ENCODE measurements around the gene TOGARAM2.

Gene TOGARAM2

DNA sequence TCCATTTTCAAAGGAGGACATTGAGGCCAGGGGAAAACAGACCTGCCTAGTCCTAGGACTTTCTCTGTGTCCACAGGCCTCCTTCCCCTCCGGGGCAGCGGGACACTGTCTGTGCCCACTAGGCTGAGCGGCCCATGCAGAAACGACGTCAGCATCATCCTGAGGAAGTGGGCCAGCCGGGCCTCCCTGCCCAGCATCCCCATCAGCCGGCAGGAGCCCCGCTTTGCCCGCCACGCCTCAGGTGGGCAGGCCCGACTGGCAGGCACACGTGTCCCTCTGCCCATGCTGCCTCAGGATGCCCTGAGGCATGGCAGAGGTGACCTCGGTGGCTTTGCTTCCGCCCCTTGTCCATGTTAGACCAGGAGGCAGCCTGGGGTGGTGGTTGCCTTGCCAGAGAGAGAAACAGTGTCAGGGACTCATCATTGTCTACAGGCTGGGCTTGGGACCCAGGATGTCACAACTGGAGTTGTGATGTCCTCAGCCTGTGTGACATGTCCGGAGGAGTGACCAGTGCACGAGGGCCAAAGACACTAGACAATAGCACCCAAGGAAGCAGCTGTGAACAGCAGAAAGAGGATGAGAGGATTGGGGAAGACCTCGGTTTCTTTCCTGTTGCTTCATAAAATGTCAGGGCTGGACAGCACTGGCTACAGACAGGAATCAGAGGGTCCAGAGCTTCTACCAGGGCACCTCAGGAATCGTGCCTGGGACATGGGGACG is 36.8 kb downstream of the TOGARAM2 start:
- H3K36me3 ChIP-seq (ENCODE audit: control insufficient read depth, insufficient read depth, low read length) = no peaks in the 10 kb centered on the region
- no peaks in the 10 kb centered on the region for H3K27me3 ChIP-seq (ENCODE audit: control insufficient read depth, insufficient read depth, low read length, poor library complexity, severe bottlenecking)
- H3K4me3 ChIP-seq (ENCODE audit: insufficient read depth, low read depth, low read length) = no peak overlapping the region
- 95 to 96% methylated on average over 19 of the region's 19 CpGs for WGBS, 2 experiments
- no peaks in the 10 kb centered on the region for H3K9me3 ChIP-seq (ENCODE audit: control insufficient read depth, low read length)
- H3K4me1 ChIP-seq (ENCODE audit: control insufficient read depth, insufficient read depth, low read length) = peaks cover 12% of the 10 kb centered on the region
- no peak overlapping the region for H3K27ac ChIP-seq (ENCODE audit: insufficient read depth, low read depth, low read length, poor library complexity, severe bottlenecking)

DNA sequence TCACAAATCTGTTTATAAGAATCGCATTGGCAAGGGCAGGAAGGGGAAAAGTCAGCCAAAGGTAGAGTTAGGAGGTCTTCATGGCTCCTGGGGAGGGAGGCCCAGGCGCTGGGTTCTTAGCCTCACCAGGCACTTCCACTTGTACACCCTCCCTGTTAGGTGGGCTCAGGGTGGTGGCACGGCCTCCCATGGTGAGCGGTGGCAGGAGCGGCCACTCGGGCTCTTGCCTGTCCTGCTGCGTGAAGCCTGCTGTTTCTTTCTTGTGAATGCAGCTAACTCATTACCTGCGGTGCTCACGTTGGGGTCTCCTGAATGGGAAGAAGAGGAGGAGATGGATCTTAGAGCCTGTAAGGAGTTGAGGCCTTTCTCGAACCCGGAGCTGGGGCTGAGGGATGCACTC is 40.8 kb downstream of the TOGARAM2 start:
- H3K36me3 ChIP-seq (ENCODE audit: control insufficient read depth, insufficient read depth, low read length) = no peaks in the 10 kb centered on the region
- H3K4me1 ChIP-seq (ENCODE audit: control insufficient read depth, insufficient read depth, low read length) = peaks cover 16% of the 10 kb centered on the region
- WGBS, 2 experiments = 93 to 94% methylated on average over 11 of the region's 11 CpGs
- H3K4me3 ChIP-seq (ENCODE audit: insufficient read depth, low read depth, low read length) = no peak overlapping the region
- no peak overlapping the region for H3K27ac ChIP-seq (ENCODE audit: insufficient read depth, low read depth, low read length, poor library complexity, severe bottlenecking)
- H3K27me3 ChIP-seq (ENCODE audit: control insufficient read depth, insufficient read depth, low read length, poor library complexity, severe bottlenecking) = no peaks in the 10 kb centered on the region
- H3K9me3 ChIP-seq (ENCODE audit: control insufficient read depth, low read length) = no peaks in the 10 kb centered on the region

DNA sequence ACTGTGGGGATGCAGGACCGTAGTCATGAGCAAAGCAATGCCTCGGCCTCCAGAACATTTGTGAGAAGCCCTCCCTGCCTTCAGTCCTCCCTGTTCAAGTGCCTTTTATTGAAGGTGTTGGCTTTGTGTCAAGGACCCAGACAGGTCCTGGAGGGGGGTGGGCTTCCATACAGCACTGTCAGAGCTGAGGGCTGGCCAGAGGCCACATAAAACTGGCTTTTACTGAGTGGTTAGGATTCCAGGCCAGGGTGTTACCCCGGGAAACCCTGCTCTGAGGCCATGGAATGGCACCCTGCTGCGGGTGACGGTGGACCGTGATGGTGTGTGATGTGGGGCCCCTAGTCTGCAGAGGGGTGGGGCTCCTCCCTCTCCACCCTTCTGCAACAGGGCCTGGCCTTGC is 41.6 kb downstream of the TOGARAM2 start:
- Histone ChIP-seq H3K4me3 (ENCODE audit: insufficient read depth, low read depth, low read length) (no peak overlapping the region), H3K4me1 (ENCODE audit: control insufficient read depth, insufficient read depth, low read length) (peaks cover 16% of the 10 kb centered on the region), H3K27me3 (ENCODE audit: control insufficient read depth, insufficient read depth, low read length, poor library complexity, severe bottlenecking) (no peaks in the 10 kb centered on the region), H3K27ac (ENCODE audit: insufficient read depth, low read depth, low read length, poor library complexity, severe bottlenecking) (peak overlapping the region; percentile 61), H3K36me3 (ENCODE audit: control insufficient read depth, insufficient read depth, low read length) (no peaks in the 10 kb centered on the region), H3K9me3 (ENCODE audit: control insufficient read depth, low read length) (no peaks in the 10 kb centered on the region)
- 54 to 69% methylated on average over 6 of the region's 6 CpGs for WGBS, 2 experiments

DNA sequence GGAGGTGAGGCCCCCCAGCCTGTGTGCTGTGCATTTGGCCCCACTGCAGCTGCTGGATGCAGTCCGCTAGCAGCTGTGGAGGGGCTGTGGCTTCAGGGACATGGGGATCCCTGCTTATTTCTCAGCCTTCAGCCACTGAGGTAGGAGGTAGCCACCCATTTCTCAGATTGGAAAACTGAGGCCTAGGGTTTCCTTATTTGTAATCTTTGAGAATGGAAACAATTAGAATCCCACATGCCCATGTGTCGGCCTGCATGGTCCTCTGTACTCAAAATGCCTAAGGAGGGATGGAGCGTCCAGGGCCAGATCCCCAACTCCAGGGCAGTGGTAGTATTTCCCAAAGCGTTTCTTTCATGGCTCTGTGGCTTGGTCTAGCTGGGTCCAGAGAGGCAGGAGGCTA is 42.1 kb downstream of the TOGARAM2 start:
- Histone ChIP-seq H3K27me3 (ENCODE audit: control insufficient read depth, insufficient read depth, low read length, poor library complexity, severe bottlenecking) (no peaks in the 10 kb centered on the region), H3K36me3 (ENCODE audit: control insufficient read depth, insufficient read depth, low read length) (no peaks in the 10 kb centered on the region), H3K4me3 (ENCODE audit: insufficient read depth, low read depth, low read length) (no peak overlapping the region), H3K9me3 (ENCODE audit: control insufficient read depth, low read length) (no peaks in the 10 kb centered on the region), H3K27ac (ENCODE audit: insufficient read depth, low read depth, low read length, poor library complexity, severe bottlenecking) (no peak overlapping the region), H3K4me1 (ENCODE audit: control insufficient read depth, insufficient read depth, low read length) (peaks cover 16% of the 10 kb centered on the region)
- 95 to 96% methylated on average over 4 of the region's 4 CpGs for WGBS, 2 experiments

DNA sequence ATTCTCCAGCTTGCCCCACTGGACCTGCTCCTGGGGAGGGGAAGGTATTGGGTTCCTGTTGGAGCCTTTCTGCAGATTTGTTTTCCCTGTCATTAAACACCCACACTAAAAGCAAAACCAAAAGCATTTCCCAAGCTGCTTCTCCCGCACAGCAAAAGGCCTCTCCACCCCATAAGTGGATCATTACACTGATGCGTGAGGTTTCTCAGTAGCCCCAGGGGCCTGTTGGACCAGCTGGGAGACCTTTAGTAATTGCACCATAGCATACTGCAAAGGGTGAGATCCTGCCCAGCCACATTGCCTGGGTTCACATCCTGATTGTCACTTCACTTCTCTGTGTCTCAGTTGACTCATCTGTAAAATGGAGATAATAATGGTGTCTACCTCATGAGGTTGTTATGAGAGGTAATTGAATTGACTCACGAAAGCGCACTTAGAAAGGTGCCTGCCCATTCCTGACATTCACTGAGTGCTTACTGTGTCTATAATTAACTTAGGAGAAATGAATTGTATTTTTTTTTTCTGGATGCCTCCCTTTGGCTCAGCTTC is 43.9 kb downstream of the TOGARAM2 start:
- Histone ChIP-seq H3K27me3 (ENCODE audit: control insufficient read depth, insufficient read depth, low read length, poor library complexity, severe bottlenecking) (no peaks in the 10 kb centered on the region), H3K27ac (ENCODE audit: insufficient read depth, low read depth, low read length, poor library complexity, severe bottlenecking) (no peak overlapping the region), H3K4me3 (ENCODE audit: insufficient read depth, low read depth, low read length) (no peak overlapping the region), H3K4me1 (ENCODE audit: control insufficient read depth, insufficient read depth, low read length) (peaks cover 16% of the 10 kb centered on the region), H3K36me3 (ENCODE audit: control insufficient read depth, insufficient read depth, low read length) (no peaks in the 10 kb centered on the region), H3K9me3 (ENCODE audit: control insufficient read depth, low read length) (no peaks in the 10 kb centered on the region)
- 81 to 83% methylated on average over 4 of the region's 4 CpGs for WGBS, 2 experiments

DNA sequence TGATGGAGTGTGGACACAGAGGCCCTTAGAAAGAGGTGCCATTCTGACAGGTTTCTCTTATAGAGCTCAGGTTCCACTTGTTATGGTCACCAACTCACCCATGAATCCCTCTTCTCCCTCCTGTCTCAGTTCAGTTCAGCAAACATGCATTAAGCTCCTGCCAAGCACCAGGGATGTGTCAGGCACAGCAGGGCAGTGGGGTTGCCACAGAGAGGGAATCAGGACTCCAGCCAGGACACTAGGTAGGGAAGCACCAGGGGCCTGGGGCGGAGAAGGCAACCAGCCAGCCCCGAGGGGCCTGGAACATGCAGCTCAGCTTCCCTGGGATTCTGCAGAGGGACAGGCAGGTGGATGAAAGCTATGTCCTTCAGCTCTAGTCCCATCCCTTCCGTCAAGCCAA is 44.6 kb downstream of the TOGARAM2 start:
- WGBS, 2 experiments = 82 to 85% methylated on average over 3 of the region's 3 CpGs
- Histone ChIP-seq H3K4me3 (ENCODE audit: insufficient read depth, low read depth, low read length) (no peak overlapping the region), H3K27me3 (ENCODE audit: control insufficient read depth, insufficient read depth, low read length, poor library complexity, severe bottlenecking) (no peaks in the 10 kb centered on the region), H3K9me3 (ENCODE audit: control insufficient read depth, low read length) (no peaks in the 10 kb centered on the region), H3K36me3 (ENCODE audit: control insufficient read depth, insufficient read depth, low read length) (no peaks in the 10 kb centered on the region), H3K27ac (ENCODE audit: insufficient read depth, low read depth, low read length, poor library complexity, severe bottlenecking) (no peak overlapping the region), H3K4me1 (ENCODE audit: control insufficient read depth, insufficient read depth, low read length) (peaks cover 16% of the 10 kb centered on the region)

DNA sequence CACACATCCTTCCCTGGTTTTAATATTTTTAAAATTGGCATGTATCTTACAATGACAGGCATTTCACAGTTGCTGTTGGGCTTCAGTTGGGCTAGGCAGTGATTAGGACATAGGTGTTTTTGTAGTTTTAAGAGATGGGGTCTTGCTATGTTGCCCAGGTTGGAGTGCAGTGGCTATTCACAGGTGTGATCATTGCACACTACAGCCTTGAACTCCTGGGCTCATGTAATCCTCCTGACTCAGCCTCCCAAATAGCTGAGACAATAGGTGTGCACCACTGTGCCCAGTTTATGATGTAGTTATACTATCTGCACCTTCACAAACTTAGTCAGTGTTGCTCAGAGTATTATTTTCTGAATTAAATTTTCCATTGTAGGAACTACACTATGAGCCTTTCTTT is 49.9 kb downstream of the TOGARAM2 start:
- Histone ChIP-seq H3K4me3 (ENCODE audit: insufficient read depth, low read depth, low read length) (no peak overlapping the region), H3K9me3 (ENCODE audit: control insufficient read depth, low read length) (no peaks in the 10 kb centered on the region), H3K27me3 (ENCODE audit: control insufficient read depth, insufficient read depth, low read length, poor library complexity, severe bottlenecking) (no peaks in the 10 kb centered on the region), H3K4me1 (ENCODE audit: control insufficient read depth, insufficient read depth, low read length) (no peaks in the 10 kb centered on the region), H3K27ac (ENCODE audit: insufficient read depth, low read depth, low read length, poor library complexity, severe bottlenecking) (no peak overlapping the region), H3K36me3 (ENCODE audit: control insufficient read depth, insufficient read depth, low read length) (no peaks in the 10 kb centered on the region)

DNA sequence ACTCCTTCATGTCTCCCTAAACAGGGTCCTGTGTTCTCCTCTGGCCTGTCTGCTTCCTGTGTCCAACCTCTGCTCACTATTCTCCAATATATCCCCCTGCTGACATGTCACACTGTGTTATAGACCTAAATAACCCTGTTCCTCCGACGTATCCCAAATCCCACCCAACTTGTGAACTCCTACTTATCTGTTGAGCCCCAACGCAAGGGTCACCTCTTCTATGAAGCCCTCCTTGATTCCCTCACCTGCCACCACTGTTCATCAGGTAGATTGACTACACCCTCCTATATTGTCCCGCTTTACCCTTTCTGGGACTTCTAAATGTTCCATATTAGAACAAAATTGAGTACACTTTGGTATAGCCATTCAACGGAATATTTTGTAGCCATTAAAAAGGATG is 51.1 kb downstream of the TOGARAM2 start:
- no peaks in the 10 kb centered on the region for H3K36me3 ChIP-seq (ENCODE audit: control insufficient read depth, insufficient read depth, low read length)
- H3K27ac ChIP-seq (ENCODE audit: insufficient read depth, low read depth, low read length, poor library complexity, severe bottlenecking) = no peak overlapping the region
- no peaks in the 10 kb centered on the region for H3K4me1 ChIP-seq (ENCODE audit: control insufficient read depth, insufficient read depth, low read length)
- no peak overlapping the region for H3K4me3 ChIP-seq (ENCODE audit: insufficient read depth, low read depth, low read length)
- WGBS, 2 experiments = 93 to 96% methylated on average over 4 to 5 of the region's 5 CpGs
- H3K9me3 ChIP-seq (ENCODE audit: control insufficient read depth, low read length) = no peaks in the 10 kb centered on the region
- H3K27me3 ChIP-seq (ENCODE audit: control insufficient read depth, insufficient read depth, low read length, poor library complexity, severe bottlenecking) = no peaks in the 10 kb centered on the region

DNA sequence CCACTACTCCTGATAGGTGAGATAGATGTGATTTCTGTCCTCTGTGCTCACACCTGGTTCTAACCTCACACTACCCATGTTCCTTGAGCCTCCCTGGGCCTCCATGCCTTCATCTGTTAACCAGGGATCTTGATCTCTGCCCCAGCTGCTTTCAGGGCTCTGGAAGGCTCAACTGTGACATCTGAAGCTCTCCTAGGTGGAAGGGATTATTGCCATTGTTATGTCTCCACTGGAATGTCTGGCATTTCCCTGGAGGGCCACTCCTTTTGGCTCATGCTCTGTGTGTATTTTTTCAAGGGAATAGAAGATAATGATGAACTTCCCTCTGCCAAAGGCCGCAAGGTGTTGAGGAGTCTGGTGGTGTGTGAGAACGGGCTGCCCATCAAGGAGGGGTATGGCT is 52.1 kb downstream of the TOGARAM2 start:
- Histone ChIP-seq H3K27me3 (ENCODE audit: control insufficient read depth, insufficient read depth, low read length, poor library complexity, severe bottlenecking) (no peaks in the 10 kb centered on the region), H3K4me1 (ENCODE audit: control insufficient read depth, insufficient read depth, low read length) (no peaks in the 10 kb centered on the region), H3K27ac (ENCODE audit: insufficient read depth, low read depth, low read length, poor library complexity, severe bottlenecking) (no peak overlapping the region), H3K4me3 (ENCODE audit: insufficient read depth, low read depth, low read length) (no peak overlapping the region), H3K9me3 (ENCODE audit: control insufficient read depth, low read length) (no peaks in the 10 kb centered on the region), H3K36me3 (ENCODE audit: control insufficient read depth, insufficient read depth, low read length) (no peaks in the 10 kb centered on the region)
- WGBS, 2 experiments = 83 to 88% methylated on average over 2 of the region's 2 CpGs

DNA sequence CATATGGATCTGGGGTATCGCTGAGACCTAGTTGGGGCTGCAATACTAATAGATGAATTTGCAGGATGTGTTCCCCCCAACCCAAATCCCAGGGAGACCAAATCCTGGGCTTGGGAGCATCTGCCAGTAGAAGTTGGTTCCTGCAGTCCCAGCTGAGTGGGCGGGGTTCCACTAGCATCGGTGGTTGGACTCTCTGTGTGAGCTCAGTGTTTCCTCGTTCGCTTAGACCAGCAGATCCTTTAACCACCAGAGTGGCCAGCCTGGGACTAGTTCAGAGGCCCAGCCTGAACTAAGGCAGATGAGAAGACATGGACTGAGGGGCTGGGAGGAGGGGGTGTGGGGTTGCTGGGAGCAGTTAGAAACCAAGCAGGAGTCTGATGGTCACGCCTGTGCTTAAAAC is 52.6 kb downstream of the TOGARAM2 start:
- H3K36me3 ChIP-seq (ENCODE audit: control insufficient read depth, insufficient read depth, low read length) = no peaks in the 10 kb centered on the region
- no peaks in the 10 kb centered on the region for H3K4me1 ChIP-seq (ENCODE audit: control insufficient read depth, insufficient read depth, low read length)
- H3K27ac ChIP-seq (ENCODE audit: insufficient read depth, low read depth, low read length, poor library complexity, severe bottlenecking) = no peak overlapping the region
- 91 to 95% methylated on average over 6 of the region's 6 CpGs for WGBS, 2 experiments
- H3K4me3 ChIP-seq (ENCODE audit: insufficient read depth, low read depth, low read length) = no peak overlapping the region
- no peaks in the 10 kb centered on the region for H3K27me3 ChIP-seq (ENCODE audit: control insufficient read depth, insufficient read depth, low read length, poor library complexity, severe bottlenecking)
- H3K9me3 ChIP-seq (ENCODE audit: control insufficient read depth, low read length) = no peaks in the 10 kb centered on the region

Measured in ectodermal cell (in vitro differentiated cells).